A673 (cell line): ENCODE results near the gene ADRA1B.

Source experiments
- EZH2 ChIP-seq: fragments of 200-600 bp; sonication (generic); IDR thresholded peaks from 2 replicates; pipeline ENCODE4 v1.6.1; 2017; ENCODE audit warnings: borderline replicate concordance, low read depth, mild to moderate bottlenecking, mixed read lengths, antibody characterized with exemption, low read length; ENCODE audit not compliant: poor library complexity, severe bottlenecking
- TF ChIP-seq, protein P1 (sequence below): fragments of 300-800, 200-600 bp; sonication (generic); conservative IDR thresholded peaks from 2 replicates; pipeline ENCODE4 v1.5.1; 2017; ENCODE audit warnings: low read depth, mild to moderate bottlenecking, antibody characterized with exemption, low read length, moderate library complexity, mixed read lengths

DNA sequence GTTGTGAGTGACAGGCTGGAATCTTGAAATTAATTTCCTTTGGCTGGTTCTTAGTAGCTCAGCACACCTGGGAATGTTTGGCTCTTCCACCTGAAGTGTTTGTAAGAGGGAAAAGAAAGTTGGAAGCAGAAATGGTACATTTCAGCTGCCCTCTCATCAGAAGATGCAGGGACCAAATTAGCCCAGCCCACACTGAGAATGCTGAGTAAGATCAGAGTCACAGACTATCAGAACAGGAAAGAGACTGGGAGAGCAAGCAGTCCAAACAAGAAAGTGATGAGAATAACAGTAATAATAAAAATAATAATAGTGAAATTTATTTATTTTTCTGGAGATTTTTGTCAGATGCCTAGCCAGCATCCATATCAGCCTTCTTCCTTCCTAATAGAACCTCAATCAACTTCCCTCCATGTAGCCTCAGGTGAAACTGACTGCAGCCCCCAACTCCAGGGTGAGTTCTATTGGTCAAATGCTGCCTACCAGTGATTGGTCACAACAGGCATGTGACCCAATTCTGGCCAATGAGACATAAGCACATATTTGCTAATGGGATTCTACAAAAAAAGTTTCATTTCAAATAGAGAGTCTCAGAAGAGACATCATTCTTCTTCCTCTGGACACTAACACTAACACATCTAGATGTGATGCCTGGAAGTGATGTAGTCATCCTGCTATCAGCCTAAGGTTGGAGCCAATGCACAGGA lies 31.2 kb upstream of the ADRA1B start:
- TF ChIP-seq, protein P1, sequence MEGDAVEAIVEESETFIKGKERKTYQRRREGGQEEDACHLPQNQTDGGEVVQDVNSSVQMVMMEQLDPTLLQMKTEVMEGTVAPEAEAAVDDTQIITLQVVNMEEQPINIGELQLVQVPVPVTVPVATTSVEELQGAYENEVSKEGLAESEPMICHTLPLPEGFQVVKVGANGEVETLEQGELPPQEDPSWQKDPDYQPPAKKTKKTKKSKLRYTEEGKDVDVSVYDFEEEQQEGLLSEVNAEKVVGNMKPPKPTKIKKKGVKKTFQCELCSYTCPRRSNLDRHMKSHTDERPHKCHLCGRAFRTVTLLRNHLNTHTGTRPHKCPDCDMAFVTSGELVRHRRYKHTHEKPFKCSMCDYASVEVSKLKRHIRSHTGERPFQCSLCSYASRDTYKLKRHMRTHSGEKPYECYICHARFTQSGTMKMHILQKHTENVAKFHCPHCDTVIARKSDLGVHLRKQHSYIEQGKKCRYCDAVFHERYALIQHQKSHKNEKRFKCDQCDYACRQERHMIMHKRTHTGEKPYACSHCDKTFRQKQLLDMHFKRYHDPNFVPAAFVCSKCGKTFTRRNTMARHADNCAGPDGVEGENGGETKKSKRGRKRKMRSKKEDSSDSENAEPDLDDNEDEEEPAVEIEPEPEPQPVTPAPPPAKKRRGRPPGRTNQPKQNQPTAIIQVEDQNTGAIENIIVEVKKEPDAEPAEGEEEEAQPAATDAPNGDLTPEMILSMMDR: no peak
- TF ChIP-seq EZH2: no peak
